Measurements from ENCODE around the gene MYBPHL. TPM values are rescaled to one million over a fixed set of nuclear protein-coding genes. Genes with fewer than 3 reads are reported as not detected.

The MYBPHL gene
- total and polyA plus RNA-seq, 2 of the 13 experiments (the other 11 are each of a cell fraction or from before 2014, with no cell fraction given): 3.7 to 3.8 TPM

GRCh38 chr1:109327285-109327684 lies 20.5 kb upstream of the MYBPHL start (continued):
- TF ChIP-seq ZUFSP (CRISPR knock-in tag; IDR thresholded peaks at IDR 0.05; ENCODE audit: borderline replicate concordance): no peak
- no peak for TF ChIP-seq CHCHD3 (CRISPR knock-in tag; IDR thresholded peaks at IDR 0.05)
- no peak for TF ChIP-seq ZNF329 (CRISPR knock-in tag; IDR thresholded peaks at IDR 0.05; ENCODE audit: low read depth)
- TF ChIP-seq ZNF691 (CRISPR knock-in tag; IDR thresholded peaks at IDR 0.05; ENCODE audit: borderline replicate concordance, low read depth): no peak
- TF ChIP-seq MXI1 (IDR thresholded peaks at IDR 0.05; ENCODE audit: borderline replicate concordance, low read depth, low read length): no peak
- TF ChIP-seq ZNF343 (CRISPR knock-in tag; IDR thresholded peaks at IDR 0.05): no peak
- TF ChIP-seq KAT7 (CRISPR knock-in tag; IDR thresholded peaks at IDR 0.05; ENCODE audit: borderline replicate concordance): no peak

GRCh38 chr1:109322974-109323373 lies 16.2 kb upstream of the MYBPHL start:
- H3K79me2 ChIP-seq (ENCODE audit: insufficient read depth, low read length): no peaks in the 10 kb centered on the region
- H2AFZ ChIP-seq (ENCODE audit: low read length): no peak overlapping the region
- ChIA-PET POLR2A (no interaction called here), CTCF (ENCODE audit: low intra/inter-chr PET ratio, low total read pairs) (no interaction called here)
- FAIRE-seq: no peak
- intact Hi-C loops (cut with micrococcal nuclease; ENCODE audit: unreplicated experiment): no loop called here
- H3K9me3 ChIP-seq (ENCODE audit: low read length): no peaks in the 10 kb centered on the region
- no peak overlapping the region for H3K9ac ChIP-seq (ENCODE audit: insufficient read depth, low read depth, low read length)
- H3K4me1 ChIP-seq (ENCODE audit: insufficient read depth, low read length): no peaks in the 10 kb centered on the region
- in situ Hi-C loops (cut with HindIII; ENCODE audit: extremely low pct_ligation_motif_present, low pct_unique_long_range_greater_than_20kb): loop anchor here (5.0 kb wide), 1 partner anchor 51 kb away; no protein-coding TSS in a partner anchor
- H3K27me3 ChIP-seq (ENCODE audit: control insufficient read depth in 1 of 2, insufficient read depth in 2 of 2, low read length in 2 of 2): no peaks in the 10 kb centered on the region
- ATAC-seq: no peak
- DNase-seq (ENCODE audit: low spot score): no peak
- WGBS (ENCODE audit: low lambda C conversion rate): 89% methylated on average over 6 of the region's 6 CpGs
- BruUV-seq (replicated peaks): no TSS peak
- H3K36me3 ChIP-seq (replicated peaks in 1 of 2; ENCODE audit: control insufficient read depth in 1 of 2, insufficient read depth in 2 of 2, low read length in 2 of 2): peaks cover 33 to 87% of the 10 kb centered on the region in 2 experiments; a peak in 4 of 5 replicates
- H3K4me2 ChIP-seq (ENCODE audit: low read depth, low read length): no peak overlapping the region
- no peak overlapping the region for H3K27ac ChIP-seq (ENCODE audit: extremely low read length, insufficient read depth, low read length)
- H3K4me3 ChIP-seq (replicated peaks in 1 of 3; ENCODE audit: insufficient read depth in 1 of 3, low read depth in 2 of 3, low read length in 3 of 3): no peak overlapping the region
- H4K20me1 ChIP-seq (ENCODE audit: insufficient read depth, low read length): no peaks in the 10 kb centered on the region
- no peak for TF ChIP-seq ZNF678 (CRISPR knock-in tag; IDR thresholded peaks at IDR 0.05)
- TF ChIP-seq ZFP91 (CRISPR knock-in tag; IDR thresholded peaks at IDR 0.05; ENCODE audit: borderline replicate concordance): no peak
- no peak for TF ChIP-seq AHR (CRISPR knock-in tag; IDR thresholded peaks at IDR 0.05)
- TF ChIP-seq ZNF580 (CRISPR knock-in tag; IDR thresholded peaks at IDR 0.05; ENCODE audit: borderline replicate concordance, low read depth): no peak
- no peak for TF ChIP-seq SP2 (CRISPR knock-in tag; IDR thresholded peaks at IDR 0.05)
- no peak for TF ChIP-seq MYNN (CRISPR knock-in tag; IDR thresholded peaks at IDR 0.05; ENCODE audit: low read depth)
- TF ChIP-seq ATF1 (CRISPR knock-in tag; IDR thresholded peaks at IDR 0.05): no peak
- TF ChIP-seq E2F2 (CRISPR knock-in tag; IDR thresholded peaks at IDR 0.05; ENCODE audit: borderline replicate concordance): no peak
- TF ChIP-seq MED13 (CRISPR knock-in tag; IDR thresholded peaks at IDR 0.05): no peak
- no peak for TF ChIP-seq ZNF337 (CRISPR knock-in tag; IDR thresholded peaks at IDR 0.05; ENCODE audit: borderline replicate concordance, low read depth)
